Mesenchymal stem cell (in vitro differentiated cells and primary cell): ENCODE measurements around the gene ASPDH.

ENCODE experiments used
- DNase-seq: peaks from one replicate; pipeline ENCODE4 v3.0.0-alpha.2; 2013
- H2AFZ ChIP-seq: one replicate; pipeline ENCODE4 v1.6.1; 2013; ENCODE audit warnings: low read depth, mild to moderate bottlenecking, control low read depth, inconsistent platforms, low read length, moderate library complexity
- H2AK5ac ChIP-seq: 2 replicates; pipeline ENCODE4 v1.6.1; 2013; ENCODE audit warnings: low read length, moderate library complexity, mild to moderate bottlenecking, inconsistent platforms; ENCODE audit not compliant: severe bottlenecking
- H2BK120ac ChIP-seq: one replicate; pipeline ENCODE4 v1.6.1; 2013; ENCODE audit warnings: low read depth, mild to moderate bottlenecking, inconsistent platforms, low read length, moderate library complexity
- H2BK12ac ChIP-seq, 2 experiments: one replicate each; pipeline ENCODE4 v1.6.1; 2013; ENCODE audit warnings: inconsistent platforms in 2 of 2, low read length in 2 of 2, mild to moderate bottlenecking in 2 of 2, moderate library complexity in 2 of 2, control low read depth in 1 of 2
- H2BK15ac ChIP-seq: one replicate; pipeline ENCODE4 v1.6.1; 2013; ENCODE audit warnings: mild to moderate bottlenecking, low read depth, inconsistent platforms; ENCODE audit not compliant: poor library complexity, severe bottlenecking
- H2BK5ac ChIP-seq: 2 replicates; pipeline ENCODE4 v1.6.1; 2013; ENCODE audit warnings: low read depth, mild to moderate bottlenecking, low read length, control low read depth, inconsistent platforms; ENCODE audit not compliant: poor library complexity, severe bottlenecking
- H3K14ac ChIP-seq, 2 experiments: one replicate each; pipeline ENCODE4 v1.6.1; 2013; ENCODE audit warnings: inconsistent platforms in 2 of 2, low read length in 2 of 2, control low read depth in 1 of 2, mild to moderate bottlenecking in 1 of 2, moderate library complexity in 1 of 2
- H3K18ac ChIP-seq, 2 experiments: one replicate each; pipeline ENCODE4 v1.6.1; 2013; ENCODE audit warnings: inconsistent platforms in 2 of 2, low read length in 2 of 2, control low read depth in 1 of 2, low read depth in 1 of 2, mild to moderate bottlenecking in 1 of 2
- H3K23ac ChIP-seq, 2 experiments: one replicate each; pipeline ENCODE4 v1.6.1; 2013; ENCODE audit warnings: inconsistent platforms in 2 of 2, low read length in 2 of 2, mild to moderate bottlenecking in 2 of 2, moderate library complexity in 2 of 2, control low read depth in 1 of 2
- H3K27ac ChIP-seq: 2 replicates; pipeline ENCODE4 v1.5.1; 2013; ENCODE audit warnings: mild to moderate bottlenecking, moderate library complexity, low read length, control low read depth, inconsistent platforms; ENCODE audit not compliant: poor library complexity, severe bottlenecking
- H3K27me3 ChIP-seq, 2 experiments: 2 replicates each; pipeline versions ENCODE4 v1.6.1 to v1.7.0; 2013; ENCODE audit warnings: low read length in 2 of 2, mild to moderate bottlenecking in 2 of 2, moderate library complexity in 2 of 2, control low read depth in 1 of 2, inconsistent platforms in 1 of 2; ENCODE audit not compliant: control insufficient read depth in 1 of 2, insufficient read depth in 1 of 2
- H3K36me3 ChIP-seq, 2 experiments: 2 replicates each; pipeline versions ENCODE4 v1.6.1 to v1.7.0; 2013; ENCODE audit warnings: low read length in 2 of 2, control low read depth in 1 of 2, inconsistent platforms in 1 of 2, low read depth in 1 of 2, mild to moderate bottlenecking in 1 of 2; ENCODE audit not compliant: insufficient read depth in 2 of 2, control insufficient read depth in 1 of 2
- H3K4ac ChIP-seq, 2 experiments: one replicate each; pipeline ENCODE4 v1.6.1; 2013; ENCODE audit warnings: inconsistent platforms in 2 of 2, low read length in 2 of 2, mild to moderate bottlenecking in 2 of 2, moderate library complexity in 2 of 2, control low read depth in 1 of 2, low read depth in 1 of 2
- H3K4me1 ChIP-seq: 2 replicates; pipeline ENCODE4 v1.6.1; 2013; ENCODE audit warnings: low read depth, low read length, control low read depth; ENCODE audit not compliant: control insufficient read depth, insufficient read depth
- H3K4me2 ChIP-seq: 2 replicates; pipeline ENCODE4 v1.6.1; 2013; ENCODE audit warnings: low read length, mild to moderate bottlenecking, inconsistent platforms; ENCODE audit not compliant: poor library complexity, severe bottlenecking
- H3K4me3 ChIP-seq, 2 experiments: 2 replicates each; pipeline versions ENCODE4 v1.5.1 to v1.7.0; 2013; ENCODE audit warnings: low read length in 2 of 2, mild to moderate bottlenecking in 2 of 2, control low read depth in 1 of 2, low read depth in 1 of 2; ENCODE audit not compliant: insufficient read depth in 1 of 2
- H3K79me1 ChIP-seq: replicated peaks from 2 replicates; pipeline ENCODE4 v1.6.1; 2013; ENCODE audit warnings: mild to moderate bottlenecking, control low read depth, low read length, inconsistent platforms; ENCODE audit not compliant: poor library complexity, severe bottlenecking
- H3K9ac ChIP-seq: 2 replicates; pipeline ENCODE4 v1.7.0; 2013; ENCODE audit warnings: mild to moderate bottlenecking, low read length, moderate library complexity
- H3K9me3 ChIP-seq: 2 replicates; pipeline ENCODE4 v1.7.0; 2013; ENCODE audit warnings: mild to moderate bottlenecking, low read length; ENCODE audit not compliant: control insufficient read depth
- H4K8ac ChIP-seq: one replicate; pipeline ENCODE4 v1.6.1; 2013; ENCODE audit warnings: inconsistent platforms, mild to moderate bottlenecking, low read length, moderate library complexity
- H4K91ac ChIP-seq: one replicate; pipeline ENCODE4 v1.6.1; 2013; ENCODE audit warnings: mild to moderate bottlenecking, low read length, inconsistent platforms
- WGBS: methylation state at CpG from one replicate; pipeline ENCODE4 v1.1.7; 2013; ENCODE audit warnings: mixed read lengths; 5-methylcytosine and 5-hydroxymethylcytosine counted together

ASPDH gene

DNA sequence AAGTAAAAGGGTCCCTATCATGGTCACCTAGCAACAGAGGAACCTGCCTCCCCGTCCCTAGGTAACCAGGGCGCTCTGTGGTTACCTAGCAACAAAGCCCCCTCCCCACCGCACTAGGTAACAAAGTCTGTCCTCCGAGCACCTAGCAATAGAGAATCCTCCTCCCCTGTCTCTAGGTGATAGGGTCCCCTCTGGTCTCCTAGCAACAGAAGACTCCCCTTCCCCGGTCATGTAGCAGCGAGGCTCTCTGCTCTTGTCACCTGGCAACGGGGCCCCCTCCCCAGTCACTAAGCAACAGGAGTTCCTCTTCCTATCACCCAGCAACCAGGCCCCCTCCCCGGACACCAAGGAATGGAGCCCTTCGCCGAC lies 3.0 kb downstream of the ASPDH start:
- H3K14ac ChIP-seq: peak overlapping the region in 1 of 2 experiments; percentile 37
- H3K4me1 ChIP-seq: peaks cover 22% of the 10 kb centered on the region
- peak overlapping the region; percentile 48 to 91 for H3K4ac ChIP-seq
- no peak overlapping the region for H2BK12ac ChIP-seq
- H2AFZ ChIP-seq: peak overlapping the region; percentile 8
- H3K9ac ChIP-seq: peak overlapping the region; percentile 98
- H2BK5ac ChIP-seq: no peak overlapping the region
- H3K79me1 ChIP-seq: peaks cover 10% of the 10 kb centered on the region
- no peak overlapping the region for H2BK15ac ChIP-seq
- no peak overlapping the region for H3K23ac ChIP-seq
- 7% methylated on average over 10 of the region's 10 CpGs for WGBS
- H3K27ac ChIP-seq: no peak overlapping the region
- H3K9me3 ChIP-seq: no peaks in the 10 kb centered on the region
- no peak for DNase-seq
- H2AK5ac ChIP-seq: peak overlapping the region; percentile 33
- H3K4me2 ChIP-seq: peak overlapping the region; percentile 62
- peak overlapping the region; percentile 27 for H2BK120ac ChIP-seq
- peak overlapping the region; percentile 70 to 99 for H3K4me3 ChIP-seq
- peak overlapping the region; percentile 54 for H4K91ac ChIP-seq
- peak overlapping the region; percentile 52 to 81 for H3K18ac ChIP-seq
- peaks cover 0 to 16% of the 10 kb centered on the region in 2 experiments for H3K36me3 ChIP-seq
- peaks cover 0 to 9% of the 10 kb centered on the region in 2 experiments for H3K27me3 ChIP-seq
- H4K8ac ChIP-seq: peak overlapping the region; percentile 41

GRCh38 chr19:50510121-50510670 lies 3.5 kb downstream of the ASPDH start:
- Histone ChIP-seq H3K4ac (peak overlapping the region in 1 of 2 experiments; percentile 47), H2BK120ac (no peak overlapping the region), H3K9ac (peak overlapping the region; percentile 98), H4K8ac (peak overlapping the region; percentile 33), H2BK12ac (peak overlapping the region in 1 of 2 experiments; percentile 17), H4K91ac (peak overlapping the region; percentile 54), H2AFZ (no peak overlapping the region), H2AK5ac (peak overlapping the region; percentile 27), H3K18ac (peak overlapping the region in 1 of 2 experiments; percentile 37), H3K27me3 (peaks cover 0 to 9% of the 10 kb centered on the region in 2 experiments), H3K79me1 (peaks cover 10% of the 10 kb centered on the region), H3K14ac (peak overlapping the region in 1 of 2 experiments; percentile 19), H3K4me2 (peak overlapping the region; percentile 62), H2BK5ac (no peak overlapping the region), H2BK15ac (no peak overlapping the region), H3K23ac (no peak overlapping the region), H3K4me3 (peak overlapping the region in 1 of 2 experiments; percentile 99), H3K4me1 (peaks cover 22% of the 10 kb centered on the region), H3K27ac (no peak overlapping the region), H3K9me3 (no peaks in the 10 kb centered on the region), H3K36me3 (peaks cover 0 to 19% of the 10 kb centered on the region in 2 experiments)
- DNase-seq: no peak
- WGBS: 82% methylated on average over 22 of the region's 26 CpGs

DNA sequence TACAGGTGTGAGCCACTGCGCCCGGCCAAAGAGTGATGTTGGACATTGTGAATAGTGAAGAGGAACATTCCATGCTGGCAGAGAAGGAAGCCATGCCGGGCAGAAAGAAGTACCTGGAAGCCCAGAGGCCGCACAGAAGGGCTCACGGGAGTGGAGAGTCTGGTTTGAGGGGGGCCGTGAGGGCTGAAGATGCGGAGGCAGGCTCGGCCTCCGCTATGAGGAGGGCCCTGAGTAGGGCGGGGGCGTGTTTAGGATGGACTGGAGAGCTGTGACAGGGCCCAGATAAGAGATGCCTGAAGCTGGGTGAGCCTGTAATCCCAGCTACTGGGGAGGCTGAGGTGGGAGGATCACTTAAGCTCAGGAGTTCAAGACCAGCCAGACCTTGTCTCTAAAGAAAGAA lies 4.3 kb downstream of the ASPDH start:
- H2BK5ac ChIP-seq: no peak overlapping the region

GRCh38 chr19:50508843-50509190 lies 4.9 kb downstream of the ASPDH start:
- Histone ChIP-seq H3K23ac (peak overlapping the region in 1 of 2 experiments; percentile 63), H4K8ac (no peak overlapping the region), H2BK120ac (no peak overlapping the region), H3K4me2 (no peak overlapping the region), H3K4me1 (peaks cover 22% of the 10 kb centered on the region), H4K91ac (no peak overlapping the region), H3K9me3 (no peaks in the 10 kb centered on the region), H2AK5ac (peak overlapping the region; percentile 61), H2BK5ac (no peak overlapping the region), H3K27ac (no peak overlapping the region), H2BK15ac (no peak overlapping the region), H3K4me3 (no peak overlapping the region), H3K36me3 (peaks cover 0 to 19% of the 10 kb centered on the region in 2 experiments), H2AFZ (no peak overlapping the region), H3K4ac (no peak overlapping the region), H3K18ac (no peak overlapping the region), H3K9ac (no peak overlapping the region), H3K27me3 (peaks cover 0 to 4% of the 10 kb centered on the region in 2 experiments), H2BK12ac (no peak overlapping the region), H3K14ac (no peak overlapping the region), H3K79me1 (peaks cover 10% of the 10 kb centered on the region)
- DNase-seq: no peak
- WGBS: 74% methylated on average over 2 of the region's 3 CpGs

More for the DNA sequence above, 4.3 kb downstream of the ASPDH start:
- Histone ChIP-seq H3K9ac (no peak overlapping the region), H3K27ac (no peak overlapping the region), H2AFZ (no peak overlapping the region), H3K4me3 (no peak overlapping the region), H3K4me1 (peaks cover 22% of the 10 kb centered on the region), H3K23ac (no peak overlapping the region), H4K8ac (no peak overlapping the region), H3K9me3 (no peaks in the 10 kb centered on the region), H2BK120ac (no peak overlapping the region), H4K91ac (no peak overlapping the region), H3K36me3 (peaks cover 0 to 19% of the 10 kb centered on the region in 2 experiments), H3K4me2 (no peak overlapping the region), H3K79me1 (peaks cover 10% of the 10 kb centered on the region), H3K18ac (no peak overlapping the region), H2BK12ac (no peak overlapping the region), H3K4ac (no peak overlapping the region), H2AK5ac (no peak overlapping the region), H3K14ac (no peak overlapping the region), H2BK15ac (no peak overlapping the region), H3K27me3 (peaks cover 0 to 8% of the 10 kb centered on the region in 2 experiments)
- WGBS: 92% methylated on average over 11 of the region's 11 CpGs
- DNase-seq: no peak
